Measurements from ENCODE around the gene KBTBD12. TPM values are rescaled to one million over a fixed set of nuclear protein-coding genes. Genes with fewer than 3 reads are reported as not detected.
"Not testable (repeated sequence)": the region's sequence is repeated elsewhere in the genome, so short reads cannot be mapped to it uniquely, and the experiment has no call there.

Gene KBTBD12
- total and polyA plus RNA-seq, 2 donors (not counting 3 experiments of a cell fraction or from before 2014, with no cell fraction given): not detected

GRCh38 chr3:127905556-127905955 lies 9.5 kb upstream of the KBTBD12 start:
- Histone ChIP-seq H3K9me1 (replicated peaks; ENCODE audit: control insufficient read depth, extremely low read depth, insufficient read depth, low read length) (no peaks in the 10 kb centered on the region), H3K4me2 (ENCODE audit: insufficient read depth, low read length) (no peak overlapping the region), H3K9ac (replicated peaks; ENCODE audit: extremely low read depth, insufficient read depth, low read length) (no peak overlapping the region), H3K79me2 (ENCODE audit: control insufficient read depth, insufficient read depth, low read length) (no peaks in the 10 kb centered on the region), H3K36me3 (ENCODE audit: control insufficient read depth in 2 of 2, extremely low read depth in 1 of 2, insufficient read depth in 2 of 2, low read length in 2 of 2) (no peaks in the 10 kb centered on the region), H3K27me3 (ENCODE audit: control insufficient read depth in 2 of 2, insufficient read depth in 2 of 2, low read length in 2 of 2) (peaks cover 2 to 7% of the 10 kb centered on the region in 2 experiments), H4K20me1 (replicated peaks; ENCODE audit: control insufficient read depth, extremely low read depth, insufficient read depth, low read length) (no peaks in the 10 kb centered on the region), H2AFZ (ENCODE audit: low read depth, low read length) (no peak overlapping the region), H3K4me1 (ENCODE audit: control insufficient read depth, extremely low read depth, insufficient read depth, low read length) (no peaks in the 10 kb centered on the region), H3K27ac (ENCODE audit: insufficient read depth, low read depth, low read length) (no peak overlapping the region), H3K9me3 (replicated peaks; ENCODE audit: control insufficient read depth, insufficient read depth, low read length) (no peaks in the 10 kb centered on the region), H3K4me3 (replicated peaks in 1 of 3; ENCODE audit: insufficient read depth in 1 of 3, low read depth in 1 of 3, low read length in 3 of 3) (no peak overlapping the region)
- FAIRE-seq: no peak
- BruUV-seq (replicated peaks): no TSS peak
- intact Hi-C loops (cut with micrococcal nuclease) (no loop called here), dilution Hi-C loops (cut with MboI; ENCODE audit: extremely low pct_ligation_motif_present, low sequenced_read_pairs) (no loop called here)
- no peak for DNase-seq (ENCODE audit: low read depth, low spot score)
- CTCF ChIA-PET: interaction anchor here (1.0 kb wide), 1 partner anchor 9 kb away, joined by 3 read pairs; no protein-coding TSS in a partner anchor
- POLR2A ChIA-PET: no interaction called here
- TF ChIP-seq MYC (IDR thresholded peaks at IDR 0.05; ENCODE audit: low read depth, low read length) (no peak), EZH2 (IDR thresholded peaks at IDR 0.05; ENCODE audit: borderline replicate concordance, low read depth, low read length, severe bottlenecking) (no peak), GATA2 (IDR thresholded peaks at IDR 0.05; ENCODE audit: insufficient read depth, insufficient read length, low read depth, low read length) (no peak), FOS (IDR thresholded peaks at IDR 0.05; ENCODE audit: borderline replicate concordance, insufficient read depth, low read length) (no peak), CTCF (IDR thresholded peaks at IDR 0.05; ENCODE audit: extremely low read depth in 1 of 2, insufficient read depth in 1 of 2, low read depth in 1 of 2, low read length in 2 of 2) (no peak), POLR2A (IDR thresholded peaks at IDR 0.05; ENCODE audit: low read depth, low read length) (no peak), POLR2AphosphoS5 (IDR thresholded peaks at IDR 0.05; ENCODE audit: insufficient read depth, low read depth, low read length) (no peak), MAX (IDR thresholded peaks at IDR 0.05; ENCODE audit: insufficient read depth, insufficient read length) (no peak), JUN (IDR thresholded peaks at IDR 0.05; ENCODE audit: borderline replicate concordance, insufficient read depth, insufficient read length, low read depth) (no peak)

GRCh38 chr3:127906653-127907052 lies 8.4 kb upstream of the KBTBD12 start:
- H3K79me2 ChIP-seq (ENCODE audit: control insufficient read depth, insufficient read depth, low read length); H3K4me3 ChIP-seq (replicated peaks in 1 of 3; ENCODE audit: insufficient read depth in 1 of 3, low read depth in 1 of 3, low read length in 3 of 3); H3K4me1 ChIP-seq (ENCODE audit: control insufficient read depth, extremely low read depth, insufficient read depth, low read length); POLR2A ChIA-PET; CTCF ChIA-PET; H3K9me1 ChIP-seq (replicated peaks; ENCODE audit: control insufficient read depth, extremely low read depth, insufficient read depth, low read length); FAIRE-seq; H2AFZ ChIP-seq (ENCODE audit: low read depth, low read length); H3K9ac ChIP-seq (replicated peaks; ENCODE audit: extremely low read depth, insufficient read depth, low read length); H3K4me2 ChIP-seq (ENCODE audit: insufficient read depth, low read length); H3K36me3 ChIP-seq (ENCODE audit: control insufficient read depth in 2 of 2, extremely low read depth in 1 of 2, insufficient read depth in 2 of 2, low read length in 2 of 2); intact Hi-C loops (cut with micrococcal nuclease); H3K9me3 ChIP-seq (replicated peaks; ENCODE audit: control insufficient read depth, insufficient read depth, low read length); DNase-seq (ENCODE audit: low read depth, low spot score); BruUV-seq (replicated peaks); H4K20me1 ChIP-seq (replicated peaks; ENCODE audit: control insufficient read depth, extremely low read depth, insufficient read depth, low read length); dilution Hi-C loops (cut with MboI; ENCODE audit: extremely low pct_ligation_motif_present, low sequenced_read_pairs); H3K27ac ChIP-seq (ENCODE audit: insufficient read depth, low read depth, low read length): not testable (repeated sequence)
- H3K27me3 ChIP-seq (ENCODE audit: control insufficient read depth in 2 of 2, insufficient read depth in 2 of 2, low read length in 2 of 2): peaks cover 9 to 12% of the 10 kb centered on the region in 2 experiments
